Measurements from ENCODE around the gene CDKN2B-AS1.

DNA sequence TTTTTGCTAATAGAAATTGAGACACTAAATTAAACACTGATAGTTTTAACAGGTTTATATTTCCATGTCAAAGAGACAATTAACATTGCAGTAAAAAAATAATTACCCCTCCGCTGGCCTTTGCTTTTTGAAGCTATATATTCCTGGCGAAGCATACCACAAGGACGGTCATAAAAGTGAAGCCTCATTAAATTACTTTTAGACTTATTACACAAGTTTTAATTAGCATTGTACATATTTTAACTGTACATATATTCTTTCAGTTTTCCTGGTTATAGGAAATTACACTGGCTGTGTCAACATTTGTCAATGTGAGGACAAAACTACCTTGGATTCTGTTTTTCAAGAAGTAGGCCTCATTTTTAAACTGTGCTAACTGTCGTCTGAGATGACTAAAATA, 1.6 kb upstream of the CDKN2B-AS1 start:
- TF ChIP-seq, protein P1, sequence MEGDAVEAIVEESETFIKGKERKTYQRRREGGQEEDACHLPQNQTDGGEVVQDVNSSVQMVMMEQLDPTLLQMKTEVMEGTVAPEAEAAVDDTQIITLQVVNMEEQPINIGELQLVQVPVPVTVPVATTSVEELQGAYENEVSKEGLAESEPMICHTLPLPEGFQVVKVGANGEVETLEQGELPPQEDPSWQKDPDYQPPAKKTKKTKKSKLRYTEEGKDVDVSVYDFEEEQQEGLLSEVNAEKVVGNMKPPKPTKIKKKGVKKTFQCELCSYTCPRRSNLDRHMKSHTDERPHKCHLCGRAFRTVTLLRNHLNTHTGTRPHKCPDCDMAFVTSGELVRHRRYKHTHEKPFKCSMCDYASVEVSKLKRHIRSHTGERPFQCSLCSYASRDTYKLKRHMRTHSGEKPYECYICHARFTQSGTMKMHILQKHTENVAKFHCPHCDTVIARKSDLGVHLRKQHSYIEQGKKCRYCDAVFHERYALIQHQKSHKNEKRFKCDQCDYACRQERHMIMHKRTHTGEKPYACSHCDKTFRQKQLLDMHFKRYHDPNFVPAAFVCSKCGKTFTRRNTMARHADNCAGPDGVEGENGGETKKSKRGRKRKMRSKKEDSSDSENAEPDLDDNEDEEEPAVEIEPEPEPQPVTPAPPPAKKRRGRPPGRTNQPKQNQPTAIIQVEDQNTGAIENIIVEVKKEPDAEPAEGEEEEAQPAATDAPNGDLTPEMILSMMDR (optimal IDR thresholded peaks at IDR 0.05 in 1 of 3, IDR thresholded peaks at IDR 0.05 in 1 of 3, conservative IDR thresholded peaks at IDR 0.05 in 1 of 3; ENCODE audit: extremely low read depth in 1 of 3, insufficient read depth in 2 of 3, low read length in 3 of 3), result no peak
- TF ChIP-seq EZH2 (IDR thresholded peaks at IDR 0.05; ENCODE audit: low read length), result no peak

Data from keratinocyte (primary cell).